Activated gamma-delta T cell (primary cell): ENCODE measurements around the gene ABHD17B.
"Not testable (repeated sequence)": the region's sequence is repeated elsewhere in the genome, so short reads cannot be mapped to it uniquely, and the experiment has no call there.

Experiments
- DNase-seq: peaks from one replicate; lab custom pipeline; 2025; lab: John Stamatoyannopoulos, UW
- total RNA-seq, 2 donors: gene quantifications; one replicate each; lab custom pipeline; 2026; lab: John Stamatoyannopoulos, UW

Gene ABHD17B
- total RNA-seq: 47.3 to 60.1 reads per million in 2 donors

DNA sequence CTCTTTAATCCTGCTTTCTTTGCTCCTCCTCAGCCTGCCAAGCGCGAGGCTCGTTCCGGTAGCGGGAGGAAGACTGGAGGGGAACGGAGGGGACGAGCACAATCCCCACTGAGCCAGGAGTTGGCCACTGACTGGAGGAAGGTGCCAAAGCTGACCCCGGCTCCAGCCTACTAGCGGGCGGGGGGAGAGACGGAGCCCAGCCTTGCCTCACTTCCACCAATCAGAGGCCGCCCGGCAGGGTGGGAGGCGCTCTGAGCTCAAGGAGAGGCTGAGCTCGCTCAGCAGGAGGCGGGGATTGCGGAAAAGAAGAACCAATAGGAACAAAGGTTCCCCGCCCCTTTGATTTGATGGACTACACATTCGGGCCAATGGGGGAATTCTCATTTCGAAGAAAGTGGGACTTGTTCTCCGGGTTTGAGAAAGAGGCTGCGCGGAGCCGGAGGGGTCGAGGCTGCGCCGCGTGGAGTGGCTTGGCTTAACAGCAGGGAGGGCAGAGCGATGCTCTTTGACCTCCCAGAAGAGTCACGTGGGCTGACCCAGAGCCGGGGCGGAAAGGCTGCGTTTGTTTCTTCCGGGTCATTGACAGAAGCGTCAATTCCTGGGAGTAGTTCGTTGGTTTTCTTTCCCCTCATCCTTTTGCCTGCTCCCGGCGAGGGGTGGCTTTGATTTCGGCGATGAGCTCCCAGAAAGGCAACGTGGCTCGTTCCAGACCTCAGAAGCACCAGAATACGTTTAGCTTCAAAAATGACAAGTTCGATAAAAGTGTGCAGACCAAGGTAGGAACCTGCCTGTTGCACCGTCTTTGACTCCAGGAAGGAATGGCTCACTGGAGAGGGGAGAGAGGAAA is at the start of gene ABHD17B, which contains the start of gene C9orf85:
Gene ABHD17B, minus strand, starts transcription at position 133 of the 847 bp plus-strand sequence. CDS start 36,113 bp downstream, outside the sequence.
Gene C9orf85, plus strand, starts transcription at position 579 of the 847 bp plus-strand sequence. Its CDS starts 96 bp downstream, at position 675.
- DNase-seq: peak; percentile 93

DNA sequence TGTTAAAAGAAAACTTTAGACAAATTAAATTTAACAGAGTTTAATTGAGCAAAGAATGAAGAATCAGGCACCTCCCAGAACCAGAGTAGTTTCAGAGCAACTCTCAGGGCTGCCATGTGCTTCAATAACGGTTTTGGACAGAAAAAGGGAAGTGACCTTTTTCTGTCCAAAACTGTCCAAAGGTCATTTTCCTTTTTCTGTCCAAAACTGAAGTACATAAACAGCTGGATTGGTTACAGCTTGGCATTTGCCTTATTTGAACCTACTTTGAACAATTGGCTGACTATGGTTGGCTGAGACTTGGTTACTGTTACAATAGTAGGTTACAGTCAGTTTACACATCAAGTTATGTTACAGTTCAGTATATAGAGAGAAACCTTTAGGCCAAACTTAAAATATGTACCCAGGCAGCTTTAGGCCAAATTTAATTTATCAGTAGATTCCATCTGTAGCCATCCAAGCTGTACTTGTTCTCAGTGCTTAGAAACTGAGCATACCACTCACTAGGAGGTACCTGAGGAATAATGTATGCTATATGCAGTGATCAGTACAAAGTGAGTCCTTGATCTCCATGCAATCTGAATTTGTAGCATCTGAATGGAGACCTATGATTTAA is 44.4 kb upstream of the ABHD17B start:
- no peak for DNase-seq

DNA sequence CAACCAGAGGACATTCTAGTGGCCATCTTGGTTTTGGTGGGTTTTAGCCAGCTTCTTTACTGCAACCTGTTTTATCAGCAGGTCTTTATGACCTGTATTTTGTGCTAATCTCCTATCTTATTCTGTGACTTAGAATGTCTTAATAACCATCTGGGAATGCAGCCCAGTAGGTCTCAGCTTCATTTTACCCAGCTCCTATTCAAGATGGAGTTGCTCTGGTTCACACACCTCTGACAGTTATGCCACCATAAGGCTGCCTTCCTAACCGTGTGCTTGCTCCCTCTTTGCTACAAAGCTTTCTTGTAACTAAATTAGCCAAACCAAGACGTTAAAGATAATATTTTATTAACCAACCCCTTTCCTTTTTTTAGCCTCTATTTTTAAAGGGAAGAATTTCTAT is 43.7 kb upstream of the ABHD17B start:
- DNase-seq: not testable (repeated sequence)

DNA sequence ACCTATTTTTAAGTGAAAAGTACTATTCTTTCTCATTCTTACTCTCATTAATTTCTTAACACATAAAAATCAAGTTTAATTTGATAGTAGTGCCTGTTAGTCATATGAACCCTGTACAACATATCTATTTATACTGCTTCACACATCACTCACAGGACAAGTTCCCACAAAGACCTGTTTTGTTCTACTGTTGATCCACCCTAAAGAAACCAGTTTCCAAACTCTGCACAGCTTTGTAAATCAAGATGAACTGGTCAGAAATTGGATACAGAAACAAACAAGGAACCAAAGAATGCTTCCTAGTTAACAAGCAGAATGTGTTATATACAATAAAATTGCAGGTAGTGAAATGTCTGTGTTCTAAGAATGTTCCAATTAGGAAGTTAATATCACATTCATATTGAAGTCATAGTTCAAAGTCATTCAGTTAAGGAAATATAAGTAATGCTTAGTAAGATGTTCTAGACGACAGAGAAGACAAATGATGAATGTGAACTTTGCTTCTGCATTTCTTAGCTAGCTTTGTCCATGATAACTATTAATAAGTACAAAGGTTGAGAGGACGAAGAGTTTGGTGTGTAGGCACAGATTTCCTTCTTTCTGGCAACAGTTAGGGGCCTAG is 33.9 kb upstream of the ABHD17B start:
- no peak for DNase-seq

GRCh38 chr9:71941998-71942567 is 31.1 kb upstream of the ABHD17B start:
- no peak for DNase-seq

GRCh38 chr9:71941060-71941568 is 30.1 kb upstream of the ABHD17B start:
- DNase-seq: no peak

- no peak for DNase-seq
Measured at GRCh38 chr9:71937898-71938297, 26.9 kb upstream of the ABHD17B start.

DNA sequence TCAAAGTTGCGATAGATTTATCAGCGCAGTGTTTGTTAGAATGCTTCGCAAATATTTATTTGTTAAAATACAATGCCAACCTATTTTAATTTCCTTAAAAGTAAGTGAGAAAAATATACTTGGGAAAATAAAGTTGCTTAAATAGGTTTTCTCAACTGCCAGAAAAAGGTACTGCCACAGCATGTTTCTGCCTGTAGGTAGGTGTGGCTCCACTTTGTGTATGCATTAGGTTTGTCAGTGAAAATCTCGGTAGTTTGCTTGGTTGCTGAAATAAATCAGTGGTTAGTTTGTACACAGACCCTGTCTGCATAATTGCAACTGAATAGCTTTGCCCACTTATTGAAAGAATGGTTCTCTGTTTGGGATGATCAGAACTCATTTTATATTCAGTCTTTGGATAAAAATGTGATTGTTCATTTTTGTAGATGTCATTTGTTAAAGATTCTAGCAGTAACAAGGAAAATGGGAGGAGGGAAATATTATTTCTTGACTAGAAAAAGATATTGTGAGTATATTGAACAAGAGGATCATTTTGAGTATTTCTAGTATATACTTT is 26.2 kb upstream of the ABHD17B start:
- DNase-seq: no peak

GRCh38 chr9:71936066-71936465 is 25.1 kb upstream of the ABHD17B start:
- no peak for DNase-seq

GRCh38 chr9:71931166-71931565 is 20.2 kb upstream of the ABHD17B start:
- no peak for DNase-seq

GRCh38 chr9:71929791-71930440 is 18.9 kb upstream of the ABHD17B start:
- DNase-seq: no peak

- no peak for DNase-seq
Measured at GRCh38 chr9:71929223-71929622, 18.2 kb upstream of the ABHD17B start.

GRCh38 chr9:71928806-71929205 is 17.8 kb upstream of the ABHD17B start:
- DNase-seq: no peak

DNA sequence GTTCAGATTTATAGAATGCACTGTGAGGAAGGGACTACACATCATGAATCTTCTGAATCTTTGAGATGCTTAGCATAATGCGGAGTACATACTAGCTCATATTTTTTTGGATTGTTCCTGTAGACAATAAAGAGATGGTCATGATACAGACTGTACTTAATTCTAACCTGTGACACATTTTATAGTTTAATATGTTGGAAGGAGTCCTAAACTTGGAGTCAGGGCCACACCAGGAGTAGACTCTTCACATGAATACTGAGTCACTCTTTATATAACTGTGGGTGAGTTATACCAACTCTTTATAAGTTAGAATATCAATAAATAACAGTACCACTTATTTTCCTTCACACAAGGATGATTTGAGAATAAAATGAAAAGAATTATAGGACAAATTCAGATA is 17.4 kb upstream of the ABHD17B start:
- DNase-seq: no peak

- no peak for DNase-seq
Measured at GRCh38 chr9:71925834-71926233, 14.8 kb upstream of the ABHD17B start.

DNA sequence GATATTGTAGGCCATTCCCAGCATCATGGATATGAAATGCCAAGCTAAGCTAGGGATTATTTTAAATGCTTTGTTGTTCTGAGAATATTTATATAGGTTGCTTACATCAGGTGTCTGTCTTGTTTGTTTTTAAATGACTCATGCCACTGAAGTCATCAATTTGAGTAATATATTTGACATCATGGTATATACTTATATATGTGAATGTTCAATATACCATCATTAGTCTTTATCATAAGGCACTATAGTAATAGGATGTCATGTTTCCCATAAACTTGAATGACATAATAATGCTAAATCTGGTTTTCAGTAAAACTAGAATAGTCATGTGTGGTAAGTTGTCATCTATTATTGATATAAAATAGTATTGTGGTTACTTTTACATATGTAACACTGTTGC is 13.6 kb upstream of the ABHD17B start:
- no peak for DNase-seq

DNA sequence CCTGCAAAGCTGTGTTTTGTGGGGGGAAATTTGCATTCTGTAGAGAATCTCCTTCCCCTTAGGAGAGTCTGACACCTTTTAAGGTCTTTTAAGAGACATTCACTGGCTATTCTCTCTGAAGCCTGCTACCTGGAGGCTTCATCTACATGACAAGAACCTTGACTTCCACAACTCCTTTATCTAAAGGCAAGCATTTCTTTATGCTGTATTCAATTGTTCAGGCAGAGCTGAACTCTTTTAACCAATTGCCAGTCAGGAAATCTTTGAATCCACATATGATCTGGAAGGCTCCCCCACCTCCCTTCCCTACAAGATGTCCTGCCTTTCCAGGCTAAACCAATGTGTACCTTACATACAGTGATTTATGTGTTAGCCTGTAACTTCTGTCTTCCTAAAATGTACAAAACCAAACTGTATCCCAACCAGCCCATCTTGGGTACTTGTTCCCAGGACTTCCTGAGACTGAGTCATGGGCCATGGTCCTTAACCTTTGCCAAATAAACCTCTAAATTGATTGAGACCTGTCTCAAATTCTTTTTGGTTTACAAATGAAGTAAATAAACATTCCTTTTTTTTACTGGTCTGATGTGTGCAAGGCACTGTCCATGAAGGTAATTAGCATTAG is 10.3 kb upstream of the ABHD17B start:
- no peak for DNase-seq

GRCh38 chr9:71920456-71921189 is 9.6 kb upstream of the ABHD17B start:
- DNase-seq: no peak

- DNase-seq: no peak
Measured at GRCh38 chr9:71918419-71918818, 7.4 kb upstream of the ABHD17B start.
